WTC11 (cell line): ENCODE results near the gene TBC1D17.

Experiments
- CBFB ChIP-seq: sonication (generic); formaldehyde crosslinking; IDR thresholded peaks from 2 replicates; pipeline ENCODE4 v1.8.1; 2022; ENCODE audit warnings: mild to moderate bottlenecking, low read depth, missing genetic modification reagents
- CTCF ChIP-seq: fragments of 200-600 bp; IDR thresholded peaks from 2 replicates; pipeline ENCODE4 v1.8.0; 2022; ENCODE audit warnings: antibody characterized with exemption
- ESRRA ChIP-seq: sonication (generic); formaldehyde crosslinking; IDR thresholded peaks from 2 replicates; pipeline ENCODE4 v1.8.1; 2022; ENCODE audit warnings: mild to moderate bottlenecking, missing genetic modification reagents, borderline replicate concordance
- MYBL2 ChIP-seq: sonication (generic); formaldehyde crosslinking; IDR thresholded peaks from 2 replicates; pipeline ENCODE4 v1.8.1; 2023; ENCODE audit warnings: mild to moderate bottlenecking, moderate library complexity, missing genetic modification reagents
- SP1 ChIP-seq: sonication (generic); formaldehyde crosslinking; conservative IDR thresholded peaks from 2 replicates; pipeline ENCODE4 v1.8.1; 2022; ENCODE audit warnings: missing genetic modification reagents
- ZNF138 ChIP-seq: sonication (generic); formaldehyde crosslinking; conservative IDR thresholded peaks from 2 replicates; pipeline ENCODE4 v1.8.1; 2022; ENCODE audit warnings: mild to moderate bottlenecking, moderate library complexity, missing genetic modification reagents
- ZNF263 ChIP-seq: sonication (generic); formaldehyde crosslinking; IDR thresholded peaks from 2 replicates; pipeline ENCODE4 v1.8.1; 2022; ENCODE audit warnings: low read depth, mild to moderate bottlenecking, moderate library complexity, missing genetic modification reagents
- ZNF423 ChIP-seq: fragments of 250-450 bp; sonication (Bioruptor Pico); IDR thresholded peaks from 2 replicates; pipeline ENCODE4 v2.1.2; 2022; ENCODE audit warnings: mild to moderate bottlenecking, moderate library complexity
- ZNF671 ChIP-seq: fragments of 250-450 bp; sonication (Bioruptor Pico); IDR thresholded peaks from 2 replicates; pipeline ENCODE4 v1.8.0; 2021; ENCODE audit warnings: mild to moderate bottlenecking

DNA sequence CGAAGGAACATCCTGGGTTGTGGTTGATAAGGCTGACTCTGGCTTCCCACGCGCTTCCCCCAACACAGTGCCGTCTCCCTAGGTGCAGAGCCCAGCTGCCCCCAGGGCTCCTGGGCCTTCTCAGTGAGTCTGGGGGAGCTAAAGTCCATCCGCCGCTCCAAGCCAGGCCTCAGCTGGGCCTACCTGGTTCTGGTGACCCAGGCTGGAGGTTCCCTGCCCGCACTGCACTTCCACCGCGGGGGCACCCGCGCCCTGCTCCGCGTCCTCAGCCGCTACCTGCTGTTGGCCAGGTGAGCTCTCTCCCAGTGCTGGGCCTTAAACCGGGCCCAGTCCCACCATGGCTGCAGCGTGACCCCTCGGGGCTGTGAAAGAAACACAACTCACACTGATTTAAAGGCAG lies 3.7 kb downstream of the TBC1D17 start:
- no peak for TF ChIP-seq CTCF
- TF ChIP-seq ZNF263 (CRISPR knock-in tag): no peak
- TF ChIP-seq ZNF423 (CRISPR knock-in tag): no peak
- TF ChIP-seq ZNF138 (CRISPR knock-in tag): no peak
- no peak for TF ChIP-seq MYBL2 (CRISPR knock-in tag)
- no peak for TF ChIP-seq SP1
- TF ChIP-seq ESRRA (CRISPR knock-in tag): no peak
- no peak for TF ChIP-seq CBFB (CRISPR knock-in tag)
- TF ChIP-seq ZNF671 (CRISPR knock-in tag): no peak
